Stimulated activated CD4-positive, alpha-beta T cell treated with anti-CD3 and anti-CD28 coated beads, Interleukin-15, amount 100 ng/mL, for 48 hours (primary cell): ENCODE data around the gene EDDM13.
"Not testable (repeated sequence)": the region's sequence is repeated elsewhere in the genome, so short reads cannot be mapped to it uniquely, and the experiment has no call there.

Experiments used
- DNase-seq, 2 donors: peaks; one replicate each; pipeline ENCODE4 v3.0.0-alpha.2; 2020; ENCODE audit warnings: low read depth in 2 of 2

The EDDM13 gene

DNA sequence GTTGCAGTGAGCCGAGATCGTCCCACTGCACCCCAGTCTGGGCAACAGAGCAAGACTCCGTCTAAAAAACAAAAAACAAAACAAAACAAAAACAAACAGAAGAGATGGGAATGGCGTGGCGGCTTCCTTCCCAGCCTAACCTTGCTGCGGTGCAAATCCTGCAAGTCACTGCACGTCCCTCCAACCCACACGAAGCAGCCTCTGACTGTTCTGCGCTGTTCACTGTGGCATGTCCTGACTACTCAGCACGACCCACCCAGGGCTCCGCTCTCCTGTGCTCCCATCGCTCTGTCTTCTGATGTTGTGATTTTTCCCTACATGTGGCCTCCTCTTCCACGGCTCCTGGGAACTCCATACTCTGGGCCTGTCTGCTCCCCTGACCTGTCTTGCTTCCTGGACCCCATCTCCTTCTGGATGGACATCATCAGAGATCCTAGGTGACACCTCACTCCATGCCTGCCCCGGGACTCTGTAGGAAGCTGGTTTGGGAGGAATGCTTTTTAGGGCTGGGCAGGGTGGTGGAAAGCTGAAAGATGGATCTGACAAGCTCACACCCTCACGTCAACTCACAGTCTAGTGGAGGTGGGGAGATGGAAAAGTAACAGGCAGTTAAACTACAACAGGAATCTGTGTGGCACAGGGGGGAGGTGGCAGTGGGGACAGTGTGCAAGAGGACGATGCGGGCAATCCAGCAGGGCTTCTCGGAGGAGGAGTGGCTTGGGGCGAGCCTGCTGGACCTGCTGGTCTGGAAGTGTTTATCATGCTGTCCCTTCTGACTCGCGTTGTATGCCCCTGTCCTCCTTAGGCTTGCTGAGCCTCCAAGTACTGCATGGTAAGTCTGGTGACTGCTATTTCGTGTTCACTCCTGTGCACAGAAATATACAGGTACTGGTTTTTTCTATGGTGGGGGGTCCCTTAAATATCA is 23.2 kb downstream of the EDDM13 start:
- no peak for DNase-seq

DNA sequence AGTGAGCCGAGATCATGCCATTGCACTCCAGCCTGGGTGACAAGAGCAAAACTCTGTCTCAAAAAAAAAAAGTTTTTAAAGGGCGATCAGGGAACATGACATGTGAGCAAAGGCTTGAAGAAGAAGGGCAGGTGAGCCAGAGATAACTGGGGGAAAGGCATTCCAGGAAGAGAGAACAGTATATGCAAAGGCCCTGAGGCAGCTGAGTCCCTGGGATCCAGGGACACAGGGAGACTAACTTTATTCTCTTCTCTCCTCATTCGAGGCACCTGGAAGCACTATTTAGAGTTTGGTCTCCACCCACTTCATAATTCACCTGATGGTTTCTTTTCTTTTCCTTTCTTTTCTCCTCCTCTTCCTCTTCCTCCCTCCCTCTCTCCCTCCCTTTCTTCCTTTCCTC is 24.5 kb downstream of the EDDM13 start:
- no peak for DNase-seq

GRCh38 chr19:56299688-56300087 is 27.1 kb downstream of the EDDM13 start:
- no peak for DNase-seq

GRCh38 chr19:56301155-56301554 is 28.6 kb downstream of the EDDM13 start:
- no peak for DNase-seq

DNA sequence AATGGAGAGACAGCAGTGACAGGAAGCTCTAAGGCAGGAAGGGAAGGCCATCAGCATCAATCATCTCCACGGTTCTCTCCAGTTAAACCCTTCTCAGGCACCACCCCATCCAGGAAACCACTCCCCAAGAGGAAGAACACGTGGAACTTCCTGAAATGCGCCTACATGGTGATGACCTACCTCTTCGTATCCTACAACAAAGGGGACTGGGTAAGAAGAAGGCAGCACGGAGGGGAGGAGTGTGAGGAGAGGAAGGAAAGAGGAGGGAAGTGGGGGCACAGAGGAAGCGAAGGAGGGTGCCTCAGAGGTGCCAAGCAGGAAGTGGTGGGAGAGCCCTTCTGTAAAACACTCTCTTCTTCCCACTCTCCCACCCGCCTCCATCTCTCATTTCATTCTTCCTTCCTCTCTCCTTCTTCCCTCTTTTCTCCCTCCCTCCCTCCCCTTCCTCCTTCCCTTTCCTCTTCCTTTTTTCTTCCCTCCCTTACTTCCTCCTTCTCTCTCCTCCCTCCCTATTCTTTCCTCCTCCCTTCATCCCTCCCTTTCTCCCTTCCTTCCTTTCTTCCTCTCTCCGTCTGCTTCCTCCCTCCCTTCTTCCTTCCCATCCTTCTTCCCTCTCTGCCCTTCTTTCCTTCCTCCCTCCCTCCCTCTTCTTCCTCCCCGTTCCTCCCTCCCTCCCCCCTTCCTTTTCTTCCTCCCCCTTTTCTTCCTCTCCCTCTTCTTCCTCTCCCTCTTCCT is 29.5 kb downstream of the EDDM13 start:
- no peak for DNase-seq

DNA sequence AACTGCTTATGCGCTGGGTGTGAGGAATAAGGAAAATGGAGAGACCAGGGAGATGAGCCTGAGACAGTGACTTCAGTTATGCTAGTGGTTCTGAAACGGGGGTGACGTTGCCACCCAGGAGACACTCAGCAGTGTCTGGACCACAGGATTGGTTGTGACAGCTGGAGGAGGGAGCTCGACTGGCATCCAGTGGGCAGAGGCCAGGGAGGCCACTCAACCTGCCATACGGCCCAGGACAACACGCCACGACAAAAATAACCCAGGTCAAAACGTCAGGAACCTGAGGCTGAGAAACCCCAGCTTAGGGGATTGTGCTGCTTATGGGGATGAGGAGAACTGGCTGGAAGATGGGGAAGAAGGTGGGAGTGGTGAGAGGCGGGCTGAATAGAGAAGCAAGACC is 31.7 kb downstream of the EDDM13 start:
- no peak for DNase-seq

DNA sequence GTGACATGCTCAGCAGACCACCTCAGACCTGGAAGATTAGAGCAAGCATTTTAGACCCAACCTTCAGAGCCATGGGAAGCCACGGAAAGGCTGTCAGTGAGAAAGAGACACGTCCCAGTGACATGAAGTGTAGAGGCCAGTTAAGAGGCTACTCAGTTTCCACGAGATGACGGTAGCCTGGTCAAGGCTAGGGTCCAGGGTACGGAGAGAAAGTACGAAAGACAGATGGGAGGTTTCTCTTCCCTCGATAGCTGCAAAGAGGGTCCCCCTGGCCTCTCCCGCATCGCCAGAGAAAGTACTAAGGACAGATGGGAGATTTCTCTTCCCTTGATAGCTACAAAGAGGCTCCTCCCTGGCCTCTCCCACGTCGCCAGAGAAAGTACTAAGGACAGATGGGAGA is 33.5 kb downstream of the EDDM13 start:
- DNase-seq = no peak

DNA sequence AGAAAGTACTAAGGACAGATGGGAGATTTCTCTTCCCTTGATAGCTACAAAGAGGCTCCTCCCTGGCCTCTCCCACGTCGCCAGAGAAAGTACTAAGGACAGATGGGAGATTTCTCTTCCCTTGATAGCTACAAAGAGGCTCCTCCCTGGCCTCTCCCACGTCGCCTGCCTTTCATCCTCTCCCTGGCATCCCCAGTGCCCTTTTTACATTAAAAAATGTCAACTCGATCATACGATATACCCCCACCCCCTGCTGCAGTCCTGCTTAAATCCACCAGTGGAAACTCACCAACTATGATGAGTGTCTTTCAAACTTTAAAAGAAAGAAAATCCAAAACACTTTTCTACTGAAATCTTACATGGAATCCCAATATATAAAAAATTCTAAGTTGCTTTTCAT is 34.5 kb downstream of the EDDM13 start:
- not testable (repeated sequence) for DNase-seq

- DNase-seq = no peak
These were observed 36.2 kb downstream of the EDDM13 start for GRCh38 chr19:56308792-56309191.

GRCh38 chr19:56309511-56310185 is 37.1 kb downstream of the EDDM13 start:
- DNase-seq = peak; percentile 33 to 49

DNA sequence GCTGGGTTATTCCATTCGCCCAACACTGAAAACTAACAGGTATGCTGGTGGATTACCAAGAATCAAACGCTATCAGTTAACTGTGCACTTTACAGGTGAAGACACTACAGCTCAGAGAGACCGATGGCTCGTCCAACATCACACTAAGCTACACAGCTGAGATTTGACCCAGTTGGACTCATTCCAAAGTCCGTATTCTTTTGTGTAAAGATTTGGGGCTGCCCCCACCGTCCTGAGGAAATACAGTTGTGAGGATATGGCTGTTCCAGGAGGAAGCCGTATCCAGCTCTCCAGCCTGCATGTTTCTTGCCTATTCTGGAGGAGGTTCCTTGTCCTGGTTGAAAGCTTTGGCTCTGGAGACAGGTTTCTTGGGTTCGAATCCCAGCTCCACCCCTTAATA is 37.9 kb downstream of the EDDM13 start:
- DNase-seq = no peak

DNA sequence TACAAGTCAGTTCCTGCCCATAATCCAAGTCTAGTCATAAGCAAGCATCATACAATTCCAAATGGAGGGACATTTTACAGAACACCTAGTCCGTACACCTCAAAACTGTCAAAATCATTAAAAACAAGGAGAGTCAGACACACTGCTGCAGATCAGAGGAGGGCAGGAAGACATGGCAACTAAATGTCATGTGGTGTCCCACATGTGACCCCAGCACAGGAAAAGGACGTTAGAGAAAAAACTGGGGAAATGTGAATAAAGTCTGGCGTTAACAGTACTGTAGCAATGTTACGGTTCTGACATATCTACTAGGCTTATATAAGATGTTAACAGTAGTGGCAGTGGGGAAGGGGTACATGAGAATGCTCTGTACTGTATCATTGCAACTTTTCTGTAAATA is 39.8 kb downstream of the EDDM13 start:
- no peak for DNase-seq

GRCh38 chr19:56312787-56313657 is 40.5 kb downstream of the EDDM13 start:
- no peak for DNase-seq

GRCh38 chr19:56314018-56314380 is 41.5 kb downstream of the EDDM13 start:
- DNase-seq = peak in 1 of 2 donors; percentile 10

DNA sequence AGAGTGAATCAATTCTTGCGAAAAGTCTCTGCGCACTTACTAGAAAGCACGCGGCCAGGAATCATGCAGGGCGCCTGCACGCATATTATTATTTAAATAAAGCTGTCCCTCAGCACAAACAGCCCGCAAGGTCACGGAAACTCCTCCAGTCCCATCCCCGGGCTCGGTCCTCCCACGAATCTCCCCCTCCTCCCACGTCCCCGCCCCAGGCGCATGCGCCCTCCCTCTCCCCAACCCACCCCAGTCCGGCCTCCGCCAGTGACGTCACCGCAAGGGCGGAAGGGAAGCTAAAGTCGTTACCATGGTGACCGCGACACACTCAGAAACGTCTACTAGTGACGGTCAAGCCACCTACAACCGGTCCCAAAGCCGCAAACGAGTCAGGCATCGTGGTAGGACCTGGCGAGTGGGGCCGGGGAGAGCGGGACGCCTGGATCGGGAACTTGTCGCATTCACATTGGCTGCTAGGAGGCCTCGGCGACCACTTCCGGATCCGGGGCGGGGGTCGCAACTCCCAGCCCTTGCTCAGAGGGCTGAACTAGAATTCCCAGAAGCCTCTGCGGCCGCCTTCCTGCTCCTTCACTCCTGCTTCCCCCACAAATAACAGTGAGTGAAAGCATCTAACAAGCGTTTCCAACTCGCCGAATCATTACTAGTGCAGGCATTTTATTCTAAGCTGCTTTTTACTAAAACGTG is 42.0 kb downstream of the EDDM13 start, which contains the start of gene ZSCAN5A:
TSS of gene ZSCAN5A (minus strand) at position 459 of the 696 bp plus-strand sequence. CDS start 89,793 bp downstream, outside the sequence.
- peak; percentile 93 to 95 for DNase-seq

DNA sequence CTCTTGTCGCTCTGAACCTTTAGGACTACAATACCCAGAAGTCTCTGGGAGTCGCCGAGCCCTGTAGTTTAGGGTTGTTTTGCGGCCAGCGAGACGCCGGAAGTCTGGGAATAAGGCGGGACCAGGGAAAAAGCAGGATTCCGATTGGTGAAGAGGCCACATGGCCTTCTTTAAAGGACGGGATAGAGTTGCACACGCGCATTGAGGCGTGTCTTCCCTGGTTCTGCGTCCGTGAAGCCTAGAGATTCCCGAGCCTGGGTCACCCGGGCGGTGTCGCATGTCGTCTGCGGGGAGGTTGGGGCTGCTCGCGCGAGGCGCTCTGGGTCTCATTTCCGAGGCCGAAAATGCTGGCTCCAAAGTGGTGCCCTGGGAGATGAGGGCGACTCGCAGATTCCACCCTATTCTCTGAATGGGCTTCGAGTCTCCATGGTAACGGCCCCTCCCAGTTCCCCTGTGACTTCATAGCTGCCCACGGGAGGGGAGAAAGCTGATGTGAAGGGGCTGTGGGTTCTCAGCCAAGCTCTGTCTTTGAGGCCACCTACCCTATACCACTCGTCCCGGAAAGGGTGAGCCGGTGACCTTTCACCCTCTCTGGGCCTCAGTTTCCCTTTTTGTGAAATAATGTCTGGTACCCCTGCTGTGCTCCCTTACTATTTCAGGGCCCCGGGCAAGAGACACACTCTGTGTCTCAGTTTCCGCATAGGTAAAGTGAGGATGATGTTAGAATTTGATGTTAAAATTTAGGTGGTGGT is 42.7 kb downstream of the EDDM13 start:
- DNase-seq = peak; percentile 82 to 86

DNA sequence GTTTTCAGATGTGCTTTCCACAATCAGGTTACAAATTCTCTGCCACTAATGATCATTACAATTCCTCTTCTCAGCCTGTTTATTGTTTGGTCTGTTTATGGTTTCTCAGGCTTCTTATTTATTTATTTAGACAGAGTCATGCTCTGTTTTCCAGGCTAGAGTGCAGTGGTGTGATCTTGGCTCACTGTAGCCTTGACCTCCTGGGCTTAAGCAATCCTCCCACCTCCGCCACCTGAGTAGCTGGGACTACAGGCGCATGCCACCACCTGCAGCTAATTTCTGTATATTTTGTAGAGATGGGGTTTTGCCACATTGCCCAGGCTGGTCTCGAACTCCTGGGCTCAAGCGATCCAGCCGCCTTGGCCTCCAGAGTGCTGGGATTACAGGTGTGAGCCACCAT is 44.2 kb downstream of the EDDM13 start:
- no peak for DNase-seq

DNA sequence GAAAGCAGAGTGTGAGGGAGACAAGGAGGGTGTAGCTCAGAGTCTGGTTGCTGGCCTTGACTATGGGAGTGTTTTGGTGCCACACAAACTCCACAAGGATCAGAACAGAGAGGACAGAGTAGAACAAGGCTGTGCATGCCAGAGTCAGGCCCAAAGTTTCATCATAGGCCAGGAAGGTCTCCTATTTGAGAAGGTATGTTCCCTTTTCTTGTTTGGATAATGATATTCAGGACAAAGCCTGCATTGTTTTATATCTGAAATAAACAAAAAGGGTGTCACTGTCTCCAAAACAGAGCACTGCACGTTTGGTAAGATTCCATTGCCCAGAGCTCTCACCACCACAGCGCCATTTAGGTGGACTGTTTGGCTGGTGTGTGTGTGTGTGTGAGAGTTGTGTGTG is 45.2 kb downstream of the EDDM13 start:
- DNase-seq = no peak

- no peak for DNase-seq
These were observed 47.4 kb downstream of the EDDM13 start for GRCh38 chr19:56319991-56320390.
